Measurements from ENCODE around the gene WDR47.

- TF ChIP-seq TBL1XR1 (IDR thresholded peaks at IDR 0.05; ENCODE audit: low read depth, low read length) = no peak
- no peak for TF ChIP-seq JUND (IDR thresholded peaks at IDR 0.05; ENCODE audit: low read depth, low read length)
- TF ChIP-seq CHD1 (IDR thresholded peaks at IDR 0.05; ENCODE audit: low read depth, low read length) = no peak
- no peak for TF ChIP-seq HDAC2 (IDR thresholded peaks at IDR 0.05)
- no peak for TF ChIP-seq TCF12 (IDR thresholded peaks at IDR 0.05; ENCODE audit: low read depth, low read length)
- no peak for TF ChIP-seq ZNF217 (IDR thresholded peaks at IDR 0.05)
- TF ChIP-seq CTCF (IDR thresholded peaks at IDR 0.05 in 2 of 3, conservative IDR thresholded peaks at IDR 0.05 in 1 of 3; ENCODE audit: control insufficient read depth in 2 of 3, extremely low read depth in 1 of 3, insufficient read depth in 1 of 3, low read depth in 3 of 3, low read length in 3 of 3) = no peak
These were observed 1.3 kb downstream of the WDR47 start for GRCh38 chr1:109040627-109040988.
